Cardiac fibroblast (primary cell): ENCODE results near the gene SKA1.

Experiments used
- DNase-seq, 2 donors: peaks; one replicate each; pipeline versions ENCODE4 v3.0.0 to v3.0.0-alpha.2; 2010; ENCODE audit warnings: low read depth in 2 of 2
- H3K4me3 ChIP-seq, 2 donors: replicated peaks in 1 of 2; 1 replicate in 1 of 2; 2 replicates in 1 of 2; pipeline ENCODE4 v1.5.1; 2011; ENCODE audit warnings: low read depth in 2 of 2, low read length in 2 of 2, mild to moderate bottlenecking in 2 of 2, moderate library complexity in 1 of 2
- TF ChIP-seq, protein P1 (sequence below): IDR thresholded peaks from one replicate; pipeline ENCODE4 v1.5.1; 2011; ENCODE audit warnings: low read depth, mild to moderate bottlenecking, low read length, inconsistent platforms

Gene SKA1

GRCh38 chr18:50388988-50389387, 14.1 kb downstream of the SKA1 start:
- TF ChIP-seq, protein P1, sequence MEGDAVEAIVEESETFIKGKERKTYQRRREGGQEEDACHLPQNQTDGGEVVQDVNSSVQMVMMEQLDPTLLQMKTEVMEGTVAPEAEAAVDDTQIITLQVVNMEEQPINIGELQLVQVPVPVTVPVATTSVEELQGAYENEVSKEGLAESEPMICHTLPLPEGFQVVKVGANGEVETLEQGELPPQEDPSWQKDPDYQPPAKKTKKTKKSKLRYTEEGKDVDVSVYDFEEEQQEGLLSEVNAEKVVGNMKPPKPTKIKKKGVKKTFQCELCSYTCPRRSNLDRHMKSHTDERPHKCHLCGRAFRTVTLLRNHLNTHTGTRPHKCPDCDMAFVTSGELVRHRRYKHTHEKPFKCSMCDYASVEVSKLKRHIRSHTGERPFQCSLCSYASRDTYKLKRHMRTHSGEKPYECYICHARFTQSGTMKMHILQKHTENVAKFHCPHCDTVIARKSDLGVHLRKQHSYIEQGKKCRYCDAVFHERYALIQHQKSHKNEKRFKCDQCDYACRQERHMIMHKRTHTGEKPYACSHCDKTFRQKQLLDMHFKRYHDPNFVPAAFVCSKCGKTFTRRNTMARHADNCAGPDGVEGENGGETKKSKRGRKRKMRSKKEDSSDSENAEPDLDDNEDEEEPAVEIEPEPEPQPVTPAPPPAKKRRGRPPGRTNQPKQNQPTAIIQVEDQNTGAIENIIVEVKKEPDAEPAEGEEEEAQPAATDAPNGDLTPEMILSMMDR, result no peak
- DNase-seq, result no peak
- no peak overlapping the region for H3K4me3 ChIP-seq

DNA sequence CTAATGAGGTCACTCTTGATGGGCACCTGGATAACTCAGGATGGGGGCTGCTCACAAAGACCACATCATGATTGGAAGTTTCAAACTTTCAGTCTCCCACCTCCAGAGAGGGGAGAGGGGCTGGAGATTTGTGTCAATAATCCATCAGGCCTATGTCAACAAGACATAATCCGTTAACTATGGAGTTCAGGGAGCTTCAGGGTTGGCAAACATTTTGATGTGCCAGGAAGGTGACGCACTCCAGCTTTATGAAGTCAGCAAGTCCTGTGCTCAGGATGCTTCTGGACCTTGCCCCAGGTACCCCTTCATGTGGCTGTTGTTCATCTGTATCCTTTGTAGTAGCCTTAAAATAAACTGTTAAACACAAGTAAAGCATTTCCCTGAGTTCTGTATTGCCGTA, 19.0 kb downstream of the SKA1 start:
- TF ChIP-seq, protein P1, result no peak
- DNase-seq, result no peak
- H3K4me3 ChIP-seq, result no peak overlapping the region

- TF ChIP-seq, protein P1, result no peak
- no peak for DNase-seq
- no peak overlapping the region for H3K4me3 ChIP-seq
Observed at GRCh38 chr18:50395093-50395492, 20.2 kb downstream of the SKA1 start.

DNA sequence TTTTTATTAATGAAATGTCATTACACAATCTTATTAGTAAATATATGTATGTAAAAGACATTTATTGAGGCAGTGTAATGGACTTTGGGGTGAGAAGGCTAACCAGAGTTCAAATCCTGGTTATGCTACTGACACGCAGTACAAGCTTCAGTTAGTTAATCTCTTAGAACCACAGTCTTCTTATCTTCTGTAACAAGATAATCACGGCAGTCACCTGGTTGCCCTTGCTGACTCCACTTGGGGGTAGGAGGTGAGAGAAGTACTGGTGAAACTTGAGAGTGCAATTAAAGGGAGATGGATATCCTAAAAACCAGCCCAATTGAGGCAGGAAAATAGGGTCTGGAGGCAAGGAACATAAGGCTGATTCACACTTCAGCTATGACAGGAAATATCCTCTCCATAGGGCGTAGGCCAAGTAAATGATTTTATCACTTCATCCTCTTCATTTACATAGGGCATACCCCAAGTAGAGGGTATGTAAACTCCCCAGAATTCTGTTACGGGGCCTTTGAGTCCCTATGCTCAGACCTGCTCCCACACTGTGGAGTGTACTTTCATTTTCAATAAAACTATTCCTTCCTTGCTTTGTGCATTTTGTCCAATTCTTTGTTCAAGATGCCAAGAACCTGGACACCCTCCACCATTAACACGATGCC, 21.3 kb downstream of the SKA1 start:
- no peak overlapping the region for H3K4me3 ChIP-seq
- TF ChIP-seq, protein P1, result no peak
- DNase-seq, result no peak

DNA sequence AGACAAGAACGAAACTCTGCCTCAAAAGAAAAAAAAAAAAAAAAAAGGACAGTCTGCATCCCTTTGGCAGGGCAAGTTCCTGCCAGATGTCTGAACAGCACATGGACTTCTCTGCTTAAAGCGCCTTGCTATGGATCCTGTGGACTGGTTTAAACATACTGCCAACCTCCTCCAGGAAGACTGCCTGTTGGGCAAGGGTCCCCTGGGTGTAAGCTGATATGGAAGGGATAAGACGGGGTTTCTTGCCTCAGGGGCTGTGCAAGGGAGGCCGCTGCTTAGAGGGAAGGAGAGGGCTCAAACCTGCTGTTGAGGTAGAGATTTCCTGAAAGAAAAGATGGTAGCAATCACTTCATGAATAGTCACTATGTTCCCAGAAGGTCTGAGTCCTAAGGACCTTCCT, 22.2 kb downstream of the SKA1 start:
- peak in 1 of 2 donors; percentile 14 for DNase-seq
- TF ChIP-seq, protein P1, result no peak
- H3K4me3 ChIP-seq, result no peak overlapping the region

DNA sequence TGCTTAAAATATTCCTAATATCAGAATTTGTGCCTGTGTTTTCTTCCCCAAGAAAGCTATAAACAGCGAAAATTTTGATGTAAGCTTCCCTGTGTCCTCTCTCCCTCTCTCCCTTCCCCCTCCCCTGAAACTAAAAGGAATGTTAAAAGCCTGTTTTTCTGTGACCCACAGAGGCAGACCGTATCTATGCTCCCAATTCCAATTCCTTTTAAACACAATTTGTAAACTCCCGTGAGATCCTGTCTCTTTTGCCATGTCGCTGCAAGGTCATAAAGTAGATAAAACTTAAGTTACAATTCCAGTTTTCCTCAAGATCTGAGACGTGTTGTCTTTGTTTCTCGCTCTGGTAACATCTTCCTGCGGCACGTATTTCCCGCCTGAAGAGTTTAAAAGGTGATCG, 23.3 kb downstream of the SKA1 start:
- DNase-seq, result no peak
- no peak overlapping the region for H3K4me3 ChIP-seq
- TF ChIP-seq, protein P1, result no peak

DNA sequence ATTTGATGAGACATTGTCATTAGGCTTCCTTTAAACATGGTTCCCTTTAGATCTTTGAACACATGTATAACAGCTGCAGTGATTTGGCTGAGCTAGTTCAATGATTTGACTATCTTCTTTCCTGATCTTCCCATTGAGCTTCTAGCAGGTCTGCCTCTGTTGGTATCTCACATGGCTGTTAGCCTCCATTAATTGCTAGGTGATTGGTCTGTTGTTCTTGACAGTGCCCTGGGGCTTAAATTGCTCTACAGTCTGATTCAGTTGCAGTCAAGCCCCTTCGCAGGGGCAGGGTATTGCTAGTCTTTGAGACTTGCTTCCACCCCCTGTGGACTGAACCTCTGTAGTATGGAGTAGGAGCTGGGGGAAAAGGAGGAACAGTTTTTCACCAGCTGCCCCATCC, 24.1 kb downstream of the SKA1 start:
- no peak overlapping the region for H3K4me3 ChIP-seq
- TF ChIP-seq, protein P1, result no peak
- DNase-seq, result no peak
